Activated CD8-positive, alpha-beta memory T cell treated with anti-CD3 and anti-CD28 coated beads, Interleukin-2, amount 50 U/mL, for 1 hour (primary cell): Measurements from ENCODE around the gene TMEM42.
"Not testable (repeated sequence)": the region's sequence is repeated elsewhere in the genome, so short reads cannot be mapped to it uniquely, and the experiment has no call there.

Source experiments
- DNase-seq: peaks from one replicate; pipeline ENCODE4 v3.0.0-alpha.2; 2020; ENCODE audit errors: extremely low read depth

The TMEM42 gene

DNA sequence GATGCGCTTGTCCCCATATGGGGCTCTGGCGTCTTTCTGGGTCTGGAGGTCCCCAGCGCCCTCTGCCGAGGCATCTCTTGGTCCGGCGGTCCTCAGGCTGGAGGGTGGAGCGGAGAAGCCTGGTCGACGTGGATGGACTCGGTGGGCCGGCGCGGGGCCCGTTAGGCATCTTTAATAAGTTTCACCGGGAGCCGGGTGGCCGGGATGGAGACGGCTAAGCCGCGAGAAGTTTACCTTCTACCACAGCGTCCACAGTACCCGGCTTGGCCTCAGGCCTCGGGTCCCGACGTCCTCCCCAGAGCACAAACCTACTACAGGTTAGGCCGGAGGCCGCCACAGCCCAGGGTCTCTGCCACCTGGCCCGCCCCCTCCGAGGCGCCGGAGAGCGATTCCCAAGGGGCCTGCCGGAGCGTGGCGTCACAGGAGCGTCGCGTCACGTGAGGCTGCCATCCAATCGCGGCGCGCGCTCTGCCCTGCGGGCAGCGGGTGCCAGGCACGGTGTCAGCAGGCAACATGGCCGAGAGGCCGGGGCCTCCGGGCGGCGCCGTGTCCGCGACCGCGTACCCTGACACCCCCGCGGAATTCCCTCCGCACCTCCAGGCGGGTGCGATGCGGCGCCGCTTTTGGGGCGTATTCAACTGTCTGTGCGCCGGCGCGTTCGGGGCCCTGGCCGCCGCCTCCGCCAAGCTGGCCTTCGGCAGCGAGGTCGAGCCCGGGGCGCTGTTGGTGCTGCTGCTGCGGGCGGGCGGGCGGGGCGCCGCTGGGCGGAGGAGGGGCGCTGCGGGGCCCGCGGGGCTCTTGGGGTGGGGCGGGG, at the start of gene TMEM42:
TMEM42 (plus strand) TSS at position 501 of the 814 bp plus-strand sequence; CDS start at position 514, 13 bp downstream.
- peak; percentile 56 for DNase-seq

DNA sequence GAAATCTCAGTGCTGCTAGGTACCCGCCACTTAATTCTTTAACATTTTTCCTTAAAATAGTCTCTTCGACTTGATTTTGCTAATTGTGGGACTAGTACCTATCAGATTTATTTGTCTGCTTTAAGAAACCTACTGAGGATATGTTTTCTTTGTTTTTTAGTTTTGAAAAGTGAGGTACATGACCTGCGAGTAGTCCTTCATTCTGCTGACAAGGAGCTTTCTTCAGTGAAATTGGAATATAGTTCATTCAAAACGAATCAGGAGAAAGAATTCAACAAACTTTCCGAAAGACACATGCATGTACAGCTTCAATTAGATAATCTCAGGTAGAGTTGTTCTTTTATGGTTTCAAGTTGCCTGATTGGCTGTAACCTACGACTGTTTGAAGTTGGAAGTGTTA, 47.0 kb upstream of the TMEM42 start:
- DNase-seq = no peak

DNA sequence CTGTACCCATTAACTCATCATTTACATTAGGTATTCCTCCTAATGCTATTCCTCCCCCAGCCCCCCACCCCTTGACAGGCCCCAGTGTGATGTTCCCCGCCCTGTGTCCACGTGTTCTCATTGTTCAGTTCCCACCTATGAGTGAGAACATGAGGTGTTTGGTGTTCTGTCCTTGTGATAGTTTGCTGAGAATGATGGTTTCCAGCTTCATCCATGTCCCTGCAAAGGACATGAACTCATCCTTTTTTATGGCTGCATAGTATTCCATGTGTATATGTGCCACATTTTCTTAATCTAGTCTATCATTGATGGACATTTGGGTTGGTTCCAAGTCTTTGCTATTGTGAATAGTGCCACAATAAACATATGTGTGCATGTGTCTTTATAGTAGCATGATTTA, 45.4 kb upstream of the TMEM42 start:
- DNase-seq = not testable (repeated sequence)

DNA sequence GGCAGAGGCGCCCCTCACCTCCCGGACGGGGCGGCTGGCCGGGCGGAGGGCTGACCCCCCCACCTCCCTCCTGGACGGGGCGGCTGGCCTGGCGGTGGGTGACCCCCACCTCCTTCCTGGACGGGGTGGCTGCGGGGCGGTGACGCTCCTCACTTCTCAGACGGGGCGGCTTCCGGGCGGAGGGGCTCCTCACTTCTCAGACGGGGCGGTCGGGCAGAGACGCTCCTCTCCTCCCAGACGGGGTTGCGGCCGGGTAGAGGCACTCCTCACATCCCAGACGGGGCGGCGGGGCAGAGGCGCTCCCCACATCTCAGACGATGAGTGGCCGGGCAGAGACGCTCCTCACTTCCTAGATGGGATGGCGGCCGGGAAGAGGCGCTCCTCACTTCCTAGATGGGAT, 40.5 kb upstream of the TMEM42 start:
- not testable (repeated sequence) for DNase-seq

DNA sequence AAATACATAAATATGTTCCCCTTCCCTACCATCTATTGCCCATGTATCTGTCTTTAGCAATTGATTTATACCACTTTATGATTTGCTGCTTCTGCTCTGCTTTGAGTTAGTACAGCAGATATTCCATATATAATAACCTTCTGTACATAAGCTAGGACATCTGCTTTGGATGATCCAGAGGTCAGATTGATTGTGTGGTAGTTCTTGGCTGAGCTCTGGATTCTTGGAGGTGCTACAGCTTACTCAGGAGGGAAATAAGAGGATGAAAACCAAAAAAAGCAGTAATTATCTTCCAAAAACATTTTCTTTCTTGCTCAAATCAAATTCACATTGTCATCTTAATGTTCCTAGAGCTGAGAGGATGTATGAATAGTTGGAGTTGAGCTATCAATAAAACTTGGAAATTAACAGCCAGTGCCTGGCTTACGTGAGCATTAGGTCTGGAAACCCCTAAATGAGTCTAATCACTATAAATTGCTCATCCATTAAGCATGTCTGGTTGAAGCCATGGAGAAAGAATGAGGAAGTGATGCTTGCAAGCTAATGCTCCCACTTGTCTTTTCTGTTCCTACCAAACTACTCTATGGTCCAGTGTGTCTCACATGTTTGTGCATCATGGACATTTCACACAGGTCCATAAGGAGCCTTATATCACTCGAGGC, 36.3 kb upstream of the TMEM42 start:
- no peak for DNase-seq

DNA sequence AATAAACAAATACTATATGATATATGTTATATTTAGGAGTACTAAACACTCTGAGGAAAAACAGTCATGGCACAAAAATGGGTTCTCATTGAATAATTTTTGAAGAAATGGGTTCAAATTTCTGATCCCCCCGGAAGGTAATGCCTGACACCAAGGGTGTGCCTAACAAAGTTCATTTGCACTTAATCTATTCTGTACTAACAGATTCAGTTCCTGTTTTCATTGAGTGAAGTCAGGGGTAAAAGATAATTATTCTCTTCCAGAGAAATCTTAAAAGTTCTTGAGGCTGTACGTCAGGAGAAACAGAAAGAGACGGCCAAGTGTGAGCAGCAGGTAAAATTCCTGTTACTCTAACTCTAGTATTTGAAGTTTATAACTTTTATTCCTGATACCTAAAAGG, 34.5 kb upstream of the TMEM42 start:
- DNase-seq = no peak

DNA sequence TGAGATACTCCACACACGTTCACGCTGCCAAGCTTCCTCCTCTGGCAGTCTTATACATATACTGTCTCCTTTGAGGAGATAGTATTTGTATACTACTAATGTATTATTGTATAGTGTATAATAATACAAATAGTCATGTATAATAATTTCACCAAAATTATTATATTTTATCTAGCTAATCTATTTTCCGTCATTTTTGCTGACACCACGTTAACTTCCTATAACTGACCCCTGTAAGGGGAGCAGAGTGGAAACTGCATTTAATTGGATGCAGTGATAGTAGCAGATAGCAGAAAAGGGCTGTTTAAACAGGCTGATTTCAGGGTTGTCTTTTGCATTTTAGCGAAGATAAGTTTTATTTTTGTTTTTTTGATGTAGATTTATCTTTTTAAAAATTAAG, 30.5 kb upstream of the TMEM42 start:
- no peak for DNase-seq

DNA sequence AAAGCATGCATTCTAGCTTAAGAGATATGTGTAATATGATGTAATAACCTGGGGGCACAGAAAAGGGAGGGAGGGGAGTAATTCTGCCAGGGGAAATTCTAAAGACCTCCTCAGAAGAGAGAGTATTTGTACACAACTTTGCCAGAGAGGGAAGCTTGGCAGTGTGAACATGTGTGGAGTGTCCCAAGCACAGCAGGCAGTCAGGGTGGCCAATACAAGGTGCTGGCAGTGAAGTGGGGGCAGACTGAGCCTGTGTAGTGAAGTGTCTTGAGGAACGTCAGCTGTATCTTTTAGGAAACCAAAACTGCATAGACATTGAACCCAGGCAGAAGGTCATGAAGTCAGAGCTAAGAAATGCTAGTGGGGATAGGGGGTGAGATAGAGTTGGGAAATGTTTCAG, 29.7 kb upstream of the TMEM42 start:
- no peak for DNase-seq

DNA sequence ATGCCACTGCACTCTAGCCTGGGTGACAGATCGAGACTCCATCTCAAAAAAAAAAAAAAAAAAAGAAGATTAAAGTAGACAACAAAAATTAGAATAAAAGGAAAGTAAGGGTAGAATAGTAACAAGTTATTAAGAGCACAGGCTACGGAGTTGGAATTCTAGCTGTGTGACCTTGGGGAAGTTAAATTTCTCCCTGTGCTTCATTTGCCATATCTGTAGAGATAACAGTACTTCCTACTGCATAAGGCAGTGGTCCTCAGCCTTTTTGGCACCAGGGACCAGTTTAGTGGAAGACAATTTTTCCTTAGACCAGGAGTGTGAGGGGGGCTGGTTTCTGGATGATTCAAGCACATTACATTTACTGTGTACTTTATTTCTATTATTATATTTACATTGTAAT, 28.7 kb upstream of the TMEM42 start:
- DNase-seq = no peak

DNA sequence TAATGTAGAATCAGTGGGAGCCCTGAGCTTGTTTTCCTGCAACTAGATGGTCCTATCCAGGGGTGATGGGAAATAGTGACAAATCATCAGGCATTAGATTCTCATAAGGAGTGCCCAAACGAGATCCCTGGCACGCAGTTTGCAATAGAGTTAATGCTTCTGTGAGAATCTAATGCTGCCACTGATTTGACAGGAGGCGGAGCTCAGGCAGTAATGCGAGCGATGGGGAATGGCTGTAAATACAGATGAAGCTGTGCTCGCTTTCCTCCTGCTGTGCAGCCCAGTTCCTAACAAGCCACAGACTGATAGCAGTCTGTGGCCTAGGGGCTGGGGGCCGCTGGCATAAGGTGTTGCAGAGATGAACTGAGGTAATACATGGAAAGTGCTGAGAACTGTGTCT, 28.3 kb upstream of the TMEM42 start:
- DNase-seq = no peak

DNA sequence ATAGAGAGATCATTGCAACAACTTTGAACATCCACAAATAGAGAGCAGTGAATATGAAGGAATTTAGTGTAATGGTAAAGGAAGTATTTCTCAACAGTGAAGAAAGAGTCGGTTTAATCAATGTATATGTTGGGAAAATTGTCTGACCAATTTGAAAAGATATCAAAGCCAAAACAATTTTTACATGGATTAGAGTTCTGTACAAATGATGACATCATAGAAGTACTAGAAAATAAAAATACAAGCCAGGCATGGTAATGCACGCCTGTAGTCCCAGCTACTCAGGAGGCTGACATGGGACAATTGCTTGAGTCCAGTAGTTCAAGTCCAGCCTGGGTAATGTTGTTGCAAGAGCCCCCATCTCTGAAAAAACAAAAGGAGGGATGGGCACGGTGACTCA, 26.0 kb upstream of the TMEM42 start:
- no peak for DNase-seq

DNA sequence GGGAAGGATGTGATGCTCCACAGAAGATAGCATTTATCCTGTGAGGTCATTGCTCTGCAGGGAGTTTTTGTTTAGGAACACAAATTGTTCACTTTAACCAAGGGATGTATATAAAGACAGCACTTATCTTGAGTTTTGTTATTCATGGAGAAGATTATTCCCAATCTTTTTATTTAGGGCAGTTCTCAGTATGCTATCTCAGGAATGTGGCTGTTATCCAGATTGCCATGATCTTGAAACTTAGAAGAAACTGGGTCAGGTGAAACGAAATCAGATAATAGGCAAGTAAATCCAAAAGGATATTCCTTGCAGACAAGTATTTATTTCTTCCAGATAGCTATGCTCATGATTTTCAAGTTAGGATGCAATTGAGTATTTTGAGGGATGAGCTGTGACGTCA, 19.3 kb upstream of the TMEM42 start:
- no peak for DNase-seq

DNA sequence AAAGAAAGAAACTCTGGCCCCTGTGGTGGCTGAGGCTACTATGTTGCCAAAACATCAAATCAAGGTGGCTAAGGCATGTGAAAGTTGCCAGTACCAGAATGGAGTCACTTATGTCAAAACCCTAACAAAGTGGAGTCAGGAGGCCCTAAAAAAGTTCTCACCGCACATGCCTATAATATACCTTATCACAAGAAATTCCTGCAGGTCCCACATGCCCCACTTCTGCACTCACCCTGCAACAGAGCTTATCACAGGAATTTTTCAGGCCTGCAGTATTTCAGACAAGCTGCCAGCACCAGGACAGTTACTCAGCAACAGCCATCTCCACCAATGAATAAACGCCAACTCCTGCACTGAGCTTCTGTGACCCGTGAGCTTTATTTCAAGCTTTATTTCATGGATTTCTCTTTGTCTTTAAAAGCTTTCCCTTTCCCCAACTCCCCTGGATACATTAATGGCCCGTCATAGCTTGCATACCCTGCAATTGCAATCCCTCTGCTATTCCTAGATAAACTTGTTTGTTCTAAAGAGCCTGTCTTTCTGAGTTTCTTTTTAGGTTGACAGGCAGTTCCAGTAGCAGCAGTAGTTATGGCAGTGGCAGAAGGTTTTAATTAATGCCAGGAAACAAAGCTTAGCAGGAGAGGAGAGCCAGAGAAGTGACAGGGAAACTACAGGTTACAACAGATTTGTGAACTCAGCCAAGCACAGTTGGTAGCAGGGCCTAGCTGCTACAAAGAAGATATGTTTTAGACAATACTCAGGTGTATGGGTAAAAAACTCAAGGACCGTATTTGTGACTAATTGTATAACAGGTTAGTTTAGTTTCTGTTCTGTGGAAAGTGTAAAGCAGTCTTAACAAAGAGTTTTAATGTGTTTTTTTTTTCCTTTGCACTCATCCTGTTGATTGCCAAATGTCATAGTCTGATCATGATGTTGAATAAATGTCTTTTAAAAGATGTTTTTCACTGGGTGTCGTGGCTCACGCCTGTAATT, 15.9 kb upstream of the TMEM42 start:
- no peak for DNase-seq

DNA sequence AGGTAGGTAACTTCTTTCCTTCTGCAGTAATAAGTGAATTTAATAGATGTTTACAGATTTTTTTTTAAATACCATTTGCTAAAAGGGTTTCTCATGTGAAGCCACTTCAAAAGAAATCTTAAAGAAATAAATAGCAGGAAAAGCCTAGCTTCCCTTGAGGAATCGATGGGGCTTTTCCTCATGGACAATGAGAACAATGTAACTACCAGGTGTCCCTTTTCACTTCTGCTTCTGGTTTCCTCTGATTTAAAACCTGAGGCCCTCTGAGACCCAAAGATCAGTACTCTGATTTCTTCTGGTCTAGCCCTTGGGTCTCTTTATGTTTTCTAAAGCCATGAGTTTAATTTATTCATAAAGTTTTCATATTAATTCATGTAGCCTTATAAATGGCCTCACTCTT, 13.1 kb upstream of the TMEM42 start:
- no peak for DNase-seq

DNA sequence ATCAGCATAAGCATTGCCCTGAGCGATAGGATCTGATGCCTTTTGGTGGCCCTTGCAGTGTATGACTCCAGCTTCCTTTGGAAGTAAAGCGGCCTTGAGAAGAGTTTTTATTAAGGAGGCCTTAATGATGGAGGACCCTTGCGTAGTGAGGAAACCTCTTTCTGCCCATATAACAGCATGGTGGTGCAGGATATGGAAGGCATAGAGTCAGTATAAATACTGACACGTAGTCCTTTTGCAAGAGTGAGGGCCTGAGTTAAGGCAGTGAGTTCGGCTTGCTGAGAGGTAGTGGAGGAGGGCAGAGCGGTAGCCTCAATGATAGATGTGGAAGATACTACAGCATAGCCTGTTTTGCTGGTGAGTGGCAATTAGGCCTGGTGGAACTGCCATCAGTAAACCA, 5.0 kb upstream of the TMEM42 start:
- not testable (repeated sequence) for DNase-seq

DNA sequence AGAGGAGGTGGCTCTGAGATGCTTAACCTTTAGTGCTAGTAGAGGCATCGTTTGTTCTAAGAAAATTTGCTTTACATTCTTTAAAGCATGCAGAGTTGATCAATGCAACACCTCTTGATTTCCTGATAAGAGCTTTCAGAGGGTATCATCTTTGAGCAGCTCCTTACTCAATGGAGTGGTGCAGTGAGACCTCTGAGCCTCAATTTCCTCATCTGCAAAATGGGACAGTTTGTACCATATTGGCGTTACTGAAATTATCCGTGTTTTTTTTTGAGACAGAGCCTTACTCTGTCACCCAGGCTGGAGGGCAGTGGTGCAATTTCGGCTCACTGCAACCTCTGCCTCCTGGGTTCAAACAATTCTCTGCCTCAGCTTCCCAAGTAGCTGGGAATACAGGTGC, 1.6 kb upstream of the TMEM42 start:
- no peak for DNase-seq

DNA sequence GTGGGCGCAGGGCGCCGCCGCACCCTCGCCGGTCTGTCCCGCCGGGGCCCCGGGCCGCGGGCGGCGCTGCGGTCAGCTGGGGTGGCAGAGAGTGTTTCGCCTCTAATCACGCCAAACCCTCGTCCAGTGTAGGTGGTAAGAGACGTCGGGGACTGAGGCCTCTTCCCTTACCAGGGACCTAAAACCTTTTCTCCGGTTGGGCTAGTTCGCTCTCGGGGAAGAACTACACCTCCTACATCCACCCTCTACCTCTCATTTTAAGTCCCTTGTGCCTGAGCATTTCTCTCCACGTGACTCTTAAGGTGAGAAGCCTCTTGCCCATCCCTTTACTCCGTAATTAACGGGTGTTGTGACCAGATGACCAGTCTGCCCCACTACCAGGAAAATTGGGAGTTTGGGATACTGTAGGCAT, 520 bp downstream of the TMEM42 start:
- DNase-seq = no peak

DNA sequence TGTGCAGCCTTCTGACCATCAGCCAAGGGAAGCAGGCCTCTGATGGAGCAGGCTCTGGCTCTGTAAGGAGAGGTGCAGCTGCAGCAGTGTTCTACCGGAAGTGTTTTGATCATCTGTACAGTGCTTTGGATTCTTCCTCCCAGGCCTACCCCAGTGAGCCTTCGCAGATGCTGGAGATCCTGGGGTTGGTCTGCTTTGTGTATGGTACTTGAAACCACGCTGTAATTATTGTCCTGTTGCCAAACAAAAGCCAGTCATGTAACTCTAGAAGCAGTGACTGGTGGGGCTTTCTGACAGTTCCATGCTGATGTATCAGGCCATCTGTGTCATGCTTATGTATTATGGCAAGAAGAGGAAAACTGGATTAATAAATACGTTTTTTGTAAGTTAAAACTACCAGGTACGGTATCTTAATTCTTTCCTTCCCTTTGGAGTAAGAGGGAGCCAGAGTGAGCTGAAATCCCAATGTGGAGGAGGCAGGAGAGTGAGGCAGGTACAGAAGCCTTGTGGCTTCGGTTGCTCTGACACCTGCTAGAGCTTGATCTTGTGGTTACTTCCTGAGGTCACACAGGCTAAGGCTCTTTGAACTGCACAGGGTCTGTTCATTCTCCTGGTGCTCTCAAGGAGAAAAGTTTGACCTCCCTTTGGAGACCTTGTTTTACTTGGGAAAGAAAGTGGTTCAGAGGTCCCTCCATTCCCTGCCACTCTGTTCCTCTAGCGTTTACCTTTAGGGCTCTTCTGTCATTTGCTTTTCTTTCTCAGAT, 3.7 kb downstream of the TMEM42 start:
- DNase-seq = no peak

DNA sequence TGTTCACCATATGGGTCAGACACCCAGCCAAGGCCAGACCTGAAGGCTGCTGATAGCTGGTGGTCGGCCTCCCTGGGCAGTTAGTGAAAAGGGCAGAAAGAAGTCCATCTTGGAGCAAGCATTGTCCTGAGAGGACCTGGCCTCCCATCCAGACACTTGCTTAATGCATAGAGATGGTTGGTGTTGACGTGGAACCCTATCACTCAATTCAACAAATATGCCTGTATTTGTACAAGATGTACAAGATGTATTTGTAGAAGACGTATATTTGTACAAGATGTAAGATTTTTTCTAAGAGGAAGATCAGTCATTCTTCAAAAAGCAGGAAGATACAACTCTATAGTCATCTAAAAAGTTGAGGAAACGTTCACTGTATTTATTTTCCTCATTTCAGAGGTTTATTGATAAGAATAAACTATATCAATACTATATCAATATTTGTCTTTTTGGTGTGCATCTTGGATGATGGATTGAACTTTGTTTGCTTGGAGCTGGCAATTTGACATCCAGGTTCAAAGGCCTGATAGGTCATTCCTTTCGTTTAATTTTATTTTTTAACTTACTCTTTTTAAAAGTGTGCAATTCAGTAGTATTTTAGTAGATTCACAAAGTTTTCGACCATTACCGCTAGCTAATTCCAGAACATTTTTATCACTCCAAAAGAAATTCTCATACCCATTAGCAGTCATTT, 5.9 kb downstream of the TMEM42 start:
- DNase-seq = no peak

DNA sequence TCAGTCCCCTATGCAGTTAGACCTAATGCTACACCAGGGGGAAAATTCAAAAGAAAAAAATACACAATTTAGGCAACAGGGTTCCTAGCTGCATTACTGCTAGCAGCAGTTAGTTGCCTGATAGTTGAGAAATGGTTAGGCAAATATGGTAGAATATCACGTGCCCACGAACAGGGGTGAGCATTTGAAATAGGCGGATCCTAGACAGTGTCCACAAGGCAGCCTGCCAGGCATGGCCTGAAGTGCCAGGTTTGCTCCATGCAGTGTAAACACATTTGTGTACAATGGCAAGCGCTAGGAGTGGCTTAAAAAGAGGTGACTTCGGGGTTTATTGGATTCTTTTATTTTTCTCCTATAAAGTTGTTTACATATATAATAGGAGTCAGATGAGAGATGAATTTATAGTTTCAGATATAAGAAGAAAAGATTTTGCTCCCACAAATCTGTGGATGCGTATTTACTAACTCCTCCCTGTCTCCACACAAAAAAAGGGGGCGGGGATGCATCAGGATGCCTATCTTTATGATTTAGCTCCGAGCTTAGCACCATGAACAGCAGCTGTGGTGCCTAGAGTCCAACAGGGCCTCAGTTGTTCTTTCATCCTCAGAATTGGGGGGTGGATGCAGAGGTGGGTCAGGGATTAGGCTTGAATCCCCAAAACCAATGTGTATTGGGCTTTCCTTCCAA, 8.8 kb downstream of the TMEM42 start:
- DNase-seq = no peak
